GM13976 (cell line): Measurements from ENCODE around the gene NEK6.

Source experiments
- DNase-seq: peaks from one replicate; pipeline ENCODE4 v3.0.0; 2012; ENCODE audit warnings: low spot score
- CTCF ChIP-seq: IDR thresholded peaks from 2 replicates; pipeline ENCODE4 v1.5.1; 2012; ENCODE audit warnings: borderline replicate concordance, mild to moderate bottlenecking; ENCODE audit not compliant: insufficient read depth; ENCODE audit errors: extremely low read depth, missing control alignments, control extremely low read depth
- in situ Hi-C: fragments of 300-500 bp; cut with MboI; formaldehyde crosslinking; loops from one replicate; pipeline ENCODE4 v1.12.0; 2022; ENCODE audit warnings: low sequenced_read_pairs, mixed read lengths, inconsistent platforms; ENCODE audit not compliant: unreplicated experiment

NEK6 gene

GRCh38 chr9:124297915-124298645 is 40.3 kb downstream of the NEK6 start:
- no peak for DNase-seq
- no peak for TF ChIP-seq CTCF
- in situ Hi-C loops, result loop anchor here (10.0 kb wide), 1 partner anchor 163 kb away; no protein-coding TSS in a partner anchor

- no peak for DNase-seq
- no peak for TF ChIP-seq CTCF
- in situ Hi-C loops, result loop anchor here (10.0 kb wide), 1 partner anchor 164 kb away; no protein-coding TSS in a partner anchor
Observed at GRCh38 chr9:124298646-124299235, 41.0 kb downstream of the NEK6 start.

- TF ChIP-seq CTCF, result no peak
- no peak for DNase-seq
- in situ Hi-C loops, result loop anchor here (10.0 kb wide), 1 partner anchor 165 kb away; no protein-coding TSS in a partner anchor
Observed at GRCh38 chr9:124299515-124300090, 41.9 kb downstream of the NEK6 start.

GRCh38 chr9:124300312-124300711 is 42.6 kb downstream of the NEK6 start:
- in situ Hi-C loops, result no loop called here
- no peak for TF ChIP-seq CTCF
- DNase-seq, result no peak

GRCh38 chr9:124302921-124303320 is 45.2 kb downstream of the NEK6 start:
- no peak for TF ChIP-seq CTCF
- in situ Hi-C loops, result no loop called here
- DNase-seq, result no peak

GRCh38 chr9:124303762-124304161 is 46.0 kb downstream of the NEK6 start:
- in situ Hi-C loops, result no loop called here
- no peak for DNase-seq

More at GRCh38 chr9:124303762-124304161, 46.0 kb downstream of the NEK6 start:
- TF ChIP-seq CTCF, result no peak
